ENCODE data around the gene MCM6.

DNA sequence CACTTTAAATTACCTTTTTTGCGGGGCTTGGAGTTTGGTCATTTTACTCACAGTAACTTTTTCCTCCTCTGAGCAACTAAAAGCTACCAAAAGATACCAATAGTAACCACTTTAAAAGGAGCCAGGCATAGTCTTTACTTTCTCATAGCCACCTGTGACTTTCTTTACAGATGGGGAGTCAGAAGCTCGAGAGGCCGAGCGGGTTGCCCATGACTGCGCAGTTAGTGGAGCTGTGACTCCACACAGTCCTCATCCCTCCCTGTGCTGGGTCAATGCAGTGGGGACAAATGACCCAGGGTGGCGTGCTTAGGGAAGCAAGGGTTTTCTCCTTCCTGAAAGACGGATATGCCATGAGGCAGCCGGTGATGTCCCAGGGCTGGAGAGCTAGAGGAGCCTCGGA is 51.1 kb downstream of the MCM6 start:
- TF ChIP-seq, protein P1, sequence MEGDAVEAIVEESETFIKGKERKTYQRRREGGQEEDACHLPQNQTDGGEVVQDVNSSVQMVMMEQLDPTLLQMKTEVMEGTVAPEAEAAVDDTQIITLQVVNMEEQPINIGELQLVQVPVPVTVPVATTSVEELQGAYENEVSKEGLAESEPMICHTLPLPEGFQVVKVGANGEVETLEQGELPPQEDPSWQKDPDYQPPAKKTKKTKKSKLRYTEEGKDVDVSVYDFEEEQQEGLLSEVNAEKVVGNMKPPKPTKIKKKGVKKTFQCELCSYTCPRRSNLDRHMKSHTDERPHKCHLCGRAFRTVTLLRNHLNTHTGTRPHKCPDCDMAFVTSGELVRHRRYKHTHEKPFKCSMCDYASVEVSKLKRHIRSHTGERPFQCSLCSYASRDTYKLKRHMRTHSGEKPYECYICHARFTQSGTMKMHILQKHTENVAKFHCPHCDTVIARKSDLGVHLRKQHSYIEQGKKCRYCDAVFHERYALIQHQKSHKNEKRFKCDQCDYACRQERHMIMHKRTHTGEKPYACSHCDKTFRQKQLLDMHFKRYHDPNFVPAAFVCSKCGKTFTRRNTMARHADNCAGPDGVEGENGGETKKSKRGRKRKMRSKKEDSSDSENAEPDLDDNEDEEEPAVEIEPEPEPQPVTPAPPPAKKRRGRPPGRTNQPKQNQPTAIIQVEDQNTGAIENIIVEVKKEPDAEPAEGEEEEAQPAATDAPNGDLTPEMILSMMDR (conservative IDR thresholded peaks at IDR 0.05; ENCODE audit: low read depth, low read length): no peak
- no peak for TF ChIP-seq EZH2 (IDR thresholded peaks at IDR 0.05; ENCODE audit: borderline replicate concordance, low read depth, low read length, poor library complexity, severe bottlenecking)

All from A673 (cell line).